PFSK-1 (cell line): Measurements from ENCODE around the gene IQCK.

Experiments
- FOXP2 ChIP-seq: optimal IDR thresholded peaks from 2 replicates; pipeline ENCODE3; 2011; ENCODE audit warnings: borderline replicate concordance, control low read depth, inconsistent platforms; ENCODE audit not compliant: insufficient read depth; ENCODE audit errors: extremely low read length, extremely low read depth
- POLR2AphosphoS5 ChIP-seq: IDR thresholded peaks from 2 replicates; pipeline ENCODE4 v1.6.1; 2012; ENCODE audit warnings: low read depth, mild to moderate bottlenecking, control low read depth, low read length, moderate library complexity
- SIN3A ChIP-seq: IDR thresholded peaks from 2 replicates; pipeline ENCODE4 v1.6.1; 2012; ENCODE audit warnings: mild to moderate bottlenecking, low read length, moderate library complexity, borderline replicate concordance; ENCODE audit not compliant: insufficient read depth
- TAF1 ChIP-seq: IDR thresholded peaks from 2 replicates; pipeline ENCODE4 v1.6.1; 2012; ENCODE audit warnings: low read length, control low read depth, borderline replicate concordance; ENCODE audit not compliant: insufficient read depth
- TF ChIP-seq, protein P1 (sequence below), 2 experiments: IDR thresholded peaks; 2 replicates each; pipeline versions ENCODE4 v1.6.1 to v1.8.0; 2011 to 2012; ENCODE audit warnings: low read depth in 2 of 2, low read length in 2 of 2, control low read depth in 1 of 2, inconsistent platforms in 1 of 2, mild to moderate bottlenecking in 1 of 2, moderate library complexity in 1 of 2; ENCODE audit not compliant: insufficient read depth in 1 of 2

Gene IQCK

DNA sequence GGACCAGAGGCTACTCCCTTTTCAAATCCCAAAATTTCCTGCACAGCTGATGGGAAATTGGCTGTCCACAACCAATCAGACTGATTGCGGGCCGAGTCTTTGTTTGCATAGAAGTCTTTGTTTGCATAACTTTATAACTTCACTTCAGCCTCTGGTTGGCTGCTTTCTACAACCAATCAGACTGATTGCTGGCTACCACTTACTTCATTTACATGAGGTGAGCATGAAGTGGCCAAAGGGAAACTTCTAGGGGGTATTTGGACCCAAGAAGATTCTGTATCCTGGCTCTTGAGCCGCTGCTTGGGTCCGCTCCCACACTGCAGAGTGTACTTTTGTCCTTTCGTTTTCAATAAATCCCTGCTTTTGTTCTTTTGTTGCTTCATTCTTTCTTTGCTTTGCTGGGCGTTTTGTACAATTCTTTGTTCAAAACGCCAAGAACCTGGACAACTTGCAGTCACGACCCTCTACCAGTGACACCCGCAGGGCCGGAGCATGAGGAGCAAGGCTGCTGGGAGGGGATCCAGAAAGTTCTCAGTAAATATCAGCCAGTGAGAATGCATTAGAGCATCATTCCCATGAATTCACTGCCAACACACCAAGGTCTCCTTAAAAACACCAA lies 67.5 kb downstream of the IQCK start:
- TF ChIP-seq SIN3A: no peak
- no peak for TF ChIP-seq TAF1
- TF ChIP-seq, protein P1, sequence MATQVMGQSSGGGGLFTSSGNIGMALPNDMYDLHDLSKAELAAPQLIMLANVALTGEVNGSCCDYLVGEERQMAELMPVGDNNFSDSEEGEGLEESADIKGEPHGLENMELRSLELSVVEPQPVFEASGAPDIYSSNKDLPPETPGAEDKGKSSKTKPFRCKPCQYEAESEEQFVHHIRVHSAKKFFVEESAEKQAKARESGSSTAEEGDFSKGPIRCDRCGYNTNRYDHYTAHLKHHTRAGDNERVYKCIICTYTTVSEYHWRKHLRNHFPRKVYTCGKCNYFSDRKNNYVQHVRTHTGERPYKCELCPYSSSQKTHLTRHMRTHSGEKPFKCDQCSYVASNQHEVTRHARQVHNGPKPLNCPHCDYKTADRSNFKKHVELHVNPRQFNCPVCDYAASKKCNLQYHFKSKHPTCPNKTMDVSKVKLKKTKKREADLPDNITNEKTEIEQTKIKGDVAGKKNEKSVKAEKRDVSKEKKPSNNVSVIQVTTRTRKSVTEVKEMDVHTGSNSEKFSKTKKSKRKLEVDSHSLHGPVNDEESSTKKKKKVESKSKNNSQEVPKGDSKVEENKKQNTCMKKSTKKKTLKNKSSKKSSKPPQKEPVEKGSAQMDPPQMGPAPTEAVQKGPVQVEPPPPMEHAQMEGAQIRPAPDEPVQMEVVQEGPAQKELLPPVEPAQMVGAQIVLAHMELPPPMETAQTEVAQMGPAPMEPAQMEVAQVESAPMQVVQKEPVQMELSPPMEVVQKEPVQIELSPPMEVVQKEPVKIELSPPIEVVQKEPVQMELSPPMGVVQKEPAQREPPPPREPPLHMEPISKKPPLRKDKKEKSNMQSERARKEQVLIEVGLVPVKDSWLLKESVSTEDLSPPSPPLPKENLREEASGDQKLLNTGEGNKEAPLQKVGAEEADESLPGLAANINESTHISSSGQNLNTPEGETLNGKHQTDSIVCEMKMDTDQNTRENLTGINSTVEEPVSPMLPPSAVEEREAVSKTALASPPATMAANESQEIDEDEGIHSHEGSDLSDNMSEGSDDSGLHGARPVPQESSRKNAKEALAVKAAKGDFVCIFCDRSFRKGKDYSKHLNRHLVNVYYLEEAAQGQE (IDR thresholded peaks at IDR 0.05; ENCODE audit: insufficient read depth in 1 of 2, low read depth in 2 of 2, low read length in 2 of 2): no peak
- TF ChIP-seq FOXP2: no peak
- no peak for TF ChIP-seq POLR2AphosphoS5

DNA sequence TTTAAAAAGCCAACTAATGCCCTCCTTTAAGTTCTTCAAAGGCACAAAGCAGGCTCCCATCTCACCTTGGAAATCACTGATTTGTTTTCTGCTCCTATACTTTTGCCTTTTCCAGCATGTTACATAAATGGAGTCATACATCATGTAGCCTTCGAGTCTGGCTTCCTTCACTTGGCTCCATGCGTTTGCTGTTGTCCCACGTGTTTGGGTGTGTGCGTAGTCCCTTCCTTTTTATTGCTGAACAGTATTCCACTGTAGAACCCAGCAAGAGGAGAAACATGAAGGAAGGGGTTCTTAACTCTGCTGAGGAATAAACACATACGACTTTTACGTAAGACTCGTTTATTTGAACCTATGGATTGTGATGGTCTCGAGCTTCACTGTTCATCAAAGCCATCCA lies 84.5 kb downstream of the IQCK start:
- no peak for TF ChIP-seq FOXP2
- no peak for TF ChIP-seq SIN3A
- no peak for TF ChIP-seq POLR2AphosphoS5
- TF ChIP-seq TAF1: no peak
- TF ChIP-seq, protein P1 (IDR thresholded peaks at IDR 0.05; ENCODE audit: insufficient read depth in 1 of 2, low read depth in 2 of 2, low read length in 2 of 2): no peak

- TF ChIP-seq SIN3A: no peak
- TF ChIP-seq FOXP2: no peak
- no peak for TF ChIP-seq POLR2AphosphoS5
Observed at GRCh38 chr16:19804538-19805323, 86.7 kb downstream of the IQCK start.

DNA sequence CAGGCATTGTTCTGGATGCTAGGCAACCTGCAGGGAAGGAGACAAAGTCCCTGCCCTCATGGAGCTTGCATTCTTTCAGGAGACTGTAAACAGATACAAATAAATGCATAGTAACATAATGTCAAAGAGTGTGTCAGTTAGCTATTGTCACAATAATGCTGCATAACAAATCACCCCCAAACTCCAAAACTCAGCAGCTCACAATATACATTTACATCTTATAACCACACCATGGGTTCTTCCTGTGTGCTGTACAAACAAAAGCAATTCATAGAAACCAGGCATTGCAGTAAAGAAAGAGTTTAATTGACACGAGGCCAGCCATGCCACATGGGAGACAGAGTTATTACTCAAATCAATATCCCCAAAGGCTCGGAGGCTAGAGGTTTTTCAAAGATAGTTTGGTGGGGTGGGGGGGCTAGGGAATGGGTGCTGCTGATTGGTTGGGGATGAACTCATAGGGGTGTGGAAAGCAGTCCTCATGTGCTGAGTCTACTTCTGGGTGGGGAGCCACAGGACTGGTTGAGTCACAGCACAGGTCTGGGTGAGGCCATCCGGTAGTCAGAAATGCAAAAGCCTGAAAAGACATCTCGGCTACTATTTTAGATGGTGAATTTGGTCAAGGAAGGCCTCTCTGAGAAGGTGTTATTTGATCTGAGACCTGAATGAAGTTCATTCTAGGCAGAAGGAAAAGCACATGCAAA lies 87.5 kb downstream of the IQCK start:
- no peak for TF ChIP-seq SIN3A
- TF ChIP-seq FOXP2: no peak
- TF ChIP-seq, protein P1 (IDR thresholded peaks at IDR 0.05; ENCODE audit: insufficient read depth in 1 of 2, low read depth in 2 of 2, low read length in 2 of 2): no peak

DNA sequence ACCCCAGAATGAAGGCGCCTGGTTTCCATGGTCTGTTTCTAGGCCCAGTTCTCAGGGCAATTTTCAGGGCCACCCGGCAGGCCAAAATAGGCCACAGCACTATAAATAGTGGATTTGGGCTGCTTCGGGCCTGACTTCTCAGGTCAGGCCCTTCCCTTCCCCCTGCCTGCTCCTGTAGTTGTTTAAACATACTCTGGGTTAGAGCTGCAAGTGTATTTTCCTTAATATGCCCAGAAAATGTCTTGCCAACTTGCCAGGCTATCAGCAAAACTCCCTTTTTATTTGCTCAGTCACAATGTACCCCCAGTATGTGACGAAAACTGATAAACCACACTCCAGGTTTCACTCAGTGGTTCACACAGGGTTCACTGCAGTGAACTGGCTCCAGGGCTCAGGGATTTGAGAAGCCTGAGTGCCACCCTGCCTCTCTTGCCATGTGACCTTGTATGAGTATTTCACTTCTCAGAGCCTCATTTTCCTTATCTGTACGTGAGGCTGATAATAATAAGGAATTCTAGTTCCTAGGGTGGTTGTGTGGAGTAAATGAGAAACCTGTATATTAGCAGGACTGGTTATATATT lies 90.1 kb downstream of the IQCK start:
- TF ChIP-seq, protein P1 (IDR thresholded peaks at IDR 0.05; ENCODE audit: insufficient read depth in 1 of 2, low read depth in 2 of 2, low read length in 2 of 2): no peak
- TF ChIP-seq TAF1: no peak
- no peak for TF ChIP-seq SIN3A
- TF ChIP-seq POLR2AphosphoS5: no peak
- TF ChIP-seq FOXP2: no peak
